ENCODE data around the gene FPGS. TPM values are rescaled to one million over a fixed set of nuclear protein-coding genes. Genes with fewer than 3 reads are reported as not detected.

Gene FPGS
- 41.6 and 47.3 TPM in 2 replicates for total RNA-seq

GRCh38 chr9:127802576-127803443, at the start of gene FPGS:
Gene FPGS (plus strand): TSS chr9:127802882. CDS start chr9:127802925, 43 bp downstream.

GRCh38 chr9:127778280-127779135, 24.2 kb upstream of the FPGS start, which contains the start of gene SH2D3C:
Gene SH2D3C (minus strand): TSS chr9:127778666. CDS start chr9:127778627, 39 bp downstream.

GRCh38 chr9:127785933-127786772, 16.5 kb upstream of the FPGS start, which contains the start of gene CDK9:
Gene CDK9 (plus strand): TSS chr9:127786034. CDS start chr9:127786149, 115 bp downstream.

GRCh38 chr9:127854184-127854806, 51.6 kb downstream of the FPGS start, which contains the start of gene ENG:
Gene ENG (minus strand): TSS chr9:127854658. CDS start chr9:127854355, 303 bp downstream.

Small RNA genes within 50 kb of the gene (small RNA-seq; reads per million reads assigned to genes)
- gene RF00019: not detected
- gene RNA5SP296: not detected

Other genes with a start within 250 kb of the FPGS start
- gene STXBP1, start 190.6 kb upstream of the FPGS start, total RNA-seq: 11.0 and 16.6 TPM in 2 replicates
- gene CFAP157, start 95.9 kb upstream of the FPGS start, total RNA-seq: under 0.01 TPM in 1 of 2 replicates, not detected in the other
- 7.2 and 9.4 TPM in 2 replicates for gene PTRH1, start 87.2 kb upstream of the FPGS start, total RNA-seq
- gene TTC16, start 86.8 kb upstream of the FPGS start, total RNA-seq: not detected in 2 replicates
- gene TOR2A, start 67.6 kb upstream of the FPGS start, total RNA-seq: 5.1 and 9.4 TPM in 2 replicates
- under 0.01 and 0.43 TPM in 2 replicates for gene SH2D3C, start 24.2 kb upstream of the FPGS start, total RNA-seq
- gene CDK9, start 16.8 kb upstream of the FPGS start, total RNA-seq: 33.0 and 61.7 TPM in 2 replicates
- gene ENG, start 51.8 kb downstream of the FPGS start, total RNA-seq: 4.3 and 7.5 TPM in 2 replicates
- 12.2 and 43.2 TPM in 2 replicates for gene AK1, start 74.8 kb downstream of the FPGS start, total RNA-seq
- gene ST6GALNAC6, start 96.7 kb downstream of the FPGS start, total RNA-seq: 20.0 and 28.7 TPM in 2 replicates
- gene ST6GALNAC4, start 114.2 kb downstream of the FPGS start, total RNA-seq: 12.6 and 28.2 TPM in 2 replicates
- 8.6 and 15.3 TPM in 2 replicates for gene PIP5KL1, start 127.9 kb downstream of the FPGS start, total RNA-seq
- gene DPM2, start 135.0 kb downstream of the FPGS start, total RNA-seq: 12.6 and 21.1 TPM in 2 replicates
- 15.8 and 22.4 TPM in 2 replicates for gene EEIG1, start 178.1 kb downstream of the FPGS start, total RNA-seq